HK-2 (cell line): ENCODE data around the gene AGK.

ENCODE experiments used
- DNase-seq: peaks from one replicate; pipeline ENCODE4 v3.0.0-alpha.2; 2018; ENCODE audit not compliant: unreplicated experiment

The AGK gene

DNA sequence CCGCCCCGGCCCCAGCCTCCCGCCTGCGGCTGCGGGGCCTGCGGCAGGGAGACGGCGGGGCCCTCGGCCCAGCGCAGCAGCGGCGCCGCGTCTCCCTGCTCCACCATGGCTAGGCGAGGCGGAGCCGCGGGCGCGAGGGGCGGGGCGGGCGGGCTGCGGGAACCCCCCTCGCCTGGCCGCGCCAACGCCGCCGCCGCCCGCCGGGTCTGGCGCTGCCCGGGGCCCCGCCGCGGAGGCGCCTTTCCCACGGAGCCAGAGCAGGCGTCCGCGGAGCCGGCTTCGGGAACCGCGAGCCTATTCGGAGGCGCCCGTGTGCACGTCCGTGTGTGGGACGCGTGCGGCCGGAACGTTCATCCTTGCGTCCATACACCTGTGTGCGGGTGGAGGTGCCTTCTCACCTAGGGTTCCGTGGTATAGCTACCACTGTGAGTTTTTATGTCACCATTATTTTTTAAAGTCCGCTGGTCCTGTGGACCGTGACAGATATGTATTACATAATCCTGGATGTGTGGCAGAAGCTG, 150.9 kb downstream of the AGK start, which contains the start of gene DENND11:
TSS of gene DENND11 (minus strand) at position 120 of the 521 bp plus-strand sequence. CDS start at position 107, 13 bp downstream.
- DNase-seq: peak; percentile 41

DNA sequence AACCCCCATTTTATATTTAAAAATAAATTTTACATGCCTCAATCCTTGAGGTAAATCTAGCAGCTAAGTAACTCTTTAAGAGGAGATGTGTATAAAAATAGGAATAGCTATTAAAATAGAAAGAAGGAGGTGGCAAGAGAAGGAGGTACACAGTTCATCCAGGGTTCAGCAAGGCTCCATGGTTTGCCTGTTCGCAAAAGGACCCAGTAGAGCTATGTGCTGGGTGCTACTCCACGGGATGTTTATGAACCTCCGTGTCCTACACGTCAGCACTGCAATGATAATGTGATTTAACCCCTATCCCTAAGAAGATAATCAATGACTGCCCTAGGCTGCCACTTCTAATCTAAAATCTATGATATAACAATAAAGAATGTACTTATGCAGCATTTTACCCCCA, 151.7 kb downstream of the AGK start:
- no peak for DNase-seq

DNA sequence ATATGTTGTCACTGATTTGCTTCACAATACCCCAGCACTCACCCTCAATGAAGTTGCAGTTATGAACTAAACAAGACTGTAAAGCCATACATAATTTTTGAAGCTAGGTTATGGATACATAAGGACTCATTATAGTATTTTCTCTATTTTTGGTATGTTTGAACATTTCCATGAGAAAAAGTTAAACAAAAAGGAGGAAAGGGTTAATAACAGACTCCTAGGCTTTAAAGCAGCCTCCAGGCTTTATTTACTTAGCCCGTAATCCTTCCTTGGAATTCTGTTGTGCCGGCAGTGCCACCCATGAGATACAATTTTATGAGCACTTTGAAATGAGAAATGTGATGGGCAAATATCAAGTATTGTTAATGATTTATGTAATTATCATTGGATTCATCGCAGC, 152.9 kb downstream of the AGK start:
- no peak for DNase-seq

DNA sequence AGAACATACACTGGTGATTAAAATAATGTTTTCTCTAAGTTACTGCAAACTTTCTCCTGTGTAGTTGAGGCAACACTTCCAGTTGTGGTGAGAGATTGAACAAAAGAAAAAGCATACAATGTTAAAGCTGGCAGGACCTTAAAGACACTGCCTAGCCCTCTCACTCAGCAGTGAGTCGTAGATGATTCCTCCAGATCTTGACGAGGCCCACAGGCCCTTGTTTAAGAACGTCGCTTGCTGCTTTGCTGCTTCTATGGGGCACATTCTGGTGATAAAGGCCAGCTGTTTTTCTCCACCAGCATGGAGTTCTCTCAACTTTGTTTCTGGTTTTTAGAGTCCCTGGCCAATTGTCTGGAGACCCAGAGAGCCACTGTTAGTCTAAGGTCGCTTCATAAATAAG, 153.5 kb downstream of the AGK start:
- DNase-seq: no peak
